Nephron progenitor cell (in vitro differentiated cells): ENCODE measurements around the gene ARHGAP45.

Experiments
- DNase-seq: peaks from one replicate; pipeline ENCODE4 v3.0.0; 2021
- H3K27ac Mint-ChIP-seq: 2 replicates; pipeline ENCODE4 v1.8.0; 2021; ENCODE audit warnings: mild to moderate bottlenecking, moderate library complexity, mixed read lengths
- H3K27me3 Mint-ChIP-seq: 2 replicates; pipeline ENCODE4 v1.8.0; 2021; ENCODE audit warnings: mild to moderate bottlenecking, low read depth, mixed read lengths; ENCODE audit not compliant: poor library complexity
- H3K36me3 Mint-ChIP-seq: 2 replicates; pipeline ENCODE4 v1.8.0; 2021; ENCODE audit warnings: low read depth, mixed read lengths
- H3K4me1 Mint-ChIP-seq: 2 replicates; pipeline ENCODE4 v1.8.0; 2021; ENCODE audit warnings: mixed read lengths
- H3K4me3 Mint-ChIP-seq: 2 replicates; pipeline ENCODE4 v1.8.0; 2021; ENCODE audit warnings: mild to moderate bottlenecking, moderate library complexity, mixed read lengths
- H3K9me3 Mint-ChIP-seq: 2 replicates; pipeline ENCODE4 v1.8.0; 2021; ENCODE audit warnings: mild to moderate bottlenecking, moderate library complexity, mixed read lengths
- TF ChIP-seq, protein P1 (sequence below): fragments of 200-600 bp; sonication (generic); IDR thresholded peaks from 2 replicates; pipeline ENCODE4 v1.5.0; 2021; ENCODE audit warnings: antibody characterized with exemption

The ARHGAP45 gene

DNA sequence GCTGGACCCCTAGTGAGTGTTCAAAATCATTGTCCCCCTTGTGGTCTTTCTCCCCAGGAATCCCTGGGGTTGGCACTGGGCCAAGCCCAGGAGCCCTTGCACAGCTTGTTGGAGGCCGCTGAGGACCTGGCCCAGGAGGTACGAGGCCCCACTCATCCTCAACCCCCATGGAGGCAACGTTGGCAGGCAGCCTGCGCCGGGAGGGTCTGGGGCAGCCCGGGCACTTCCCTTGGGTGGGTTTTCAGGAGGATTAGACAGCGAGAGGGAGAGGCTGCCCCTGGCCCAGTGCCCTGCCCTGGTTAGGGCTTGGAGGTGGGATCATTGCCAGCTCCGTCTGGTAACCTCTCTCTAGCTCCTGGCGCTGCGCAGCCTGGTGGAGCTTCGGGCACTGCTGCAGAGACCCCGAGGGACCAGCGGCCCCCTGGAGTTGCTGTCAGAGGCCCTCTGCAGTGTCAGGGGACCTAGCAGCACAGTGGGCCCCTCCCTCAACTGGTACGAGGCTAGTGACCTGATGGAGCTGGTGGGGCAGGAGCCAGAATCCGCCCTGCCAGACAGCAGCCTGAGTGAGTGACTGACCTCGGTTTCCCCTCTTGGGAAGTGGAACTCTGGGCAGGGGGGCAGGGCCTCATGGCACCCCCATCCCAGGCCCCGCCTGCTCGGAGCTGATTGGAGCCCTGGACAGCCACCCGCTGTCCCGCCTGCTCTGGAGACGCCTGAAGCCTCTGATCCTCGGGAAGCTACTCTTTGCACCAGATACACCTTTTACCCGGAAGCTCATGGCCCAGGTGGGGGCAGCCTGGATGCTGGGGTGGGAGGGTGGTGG, 24.1 kb upstream of the ARHGAP45 start:
- peaks cover 29% of the 10 kb centered on the region for H3K4me1 Mint-ChIP-seq
- DNase-seq: no peak
- peaks cover 3% of the 10 kb centered on the region for H3K27me3 Mint-ChIP-seq
- no peaks in the 10 kb centered on the region for H3K9me3 Mint-ChIP-seq
- H3K27ac Mint-ChIP-seq: no peak overlapping the region
- peaks cover 11% of the 10 kb centered on the region for H3K36me3 Mint-ChIP-seq
- TF ChIP-seq, protein P1, sequence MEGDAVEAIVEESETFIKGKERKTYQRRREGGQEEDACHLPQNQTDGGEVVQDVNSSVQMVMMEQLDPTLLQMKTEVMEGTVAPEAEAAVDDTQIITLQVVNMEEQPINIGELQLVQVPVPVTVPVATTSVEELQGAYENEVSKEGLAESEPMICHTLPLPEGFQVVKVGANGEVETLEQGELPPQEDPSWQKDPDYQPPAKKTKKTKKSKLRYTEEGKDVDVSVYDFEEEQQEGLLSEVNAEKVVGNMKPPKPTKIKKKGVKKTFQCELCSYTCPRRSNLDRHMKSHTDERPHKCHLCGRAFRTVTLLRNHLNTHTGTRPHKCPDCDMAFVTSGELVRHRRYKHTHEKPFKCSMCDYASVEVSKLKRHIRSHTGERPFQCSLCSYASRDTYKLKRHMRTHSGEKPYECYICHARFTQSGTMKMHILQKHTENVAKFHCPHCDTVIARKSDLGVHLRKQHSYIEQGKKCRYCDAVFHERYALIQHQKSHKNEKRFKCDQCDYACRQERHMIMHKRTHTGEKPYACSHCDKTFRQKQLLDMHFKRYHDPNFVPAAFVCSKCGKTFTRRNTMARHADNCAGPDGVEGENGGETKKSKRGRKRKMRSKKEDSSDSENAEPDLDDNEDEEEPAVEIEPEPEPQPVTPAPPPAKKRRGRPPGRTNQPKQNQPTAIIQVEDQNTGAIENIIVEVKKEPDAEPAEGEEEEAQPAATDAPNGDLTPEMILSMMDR: no peak
- no peak overlapping the region for H3K4me3 Mint-ChIP-seq

GRCh38 chr19:1045247-1045603, 21.7 kb upstream of the ARHGAP45 start:
- peak; percentile 75 for DNase-seq
- H3K9me3 Mint-ChIP-seq: no peaks in the 10 kb centered on the region
- no peak overlapping the region for H3K4me3 Mint-ChIP-seq
- TF ChIP-seq, protein P1: no peak
- no peaks in the 10 kb centered on the region for H3K36me3 Mint-ChIP-seq
- H3K27me3 Mint-ChIP-seq: peaks cover 3% of the 10 kb centered on the region
- H3K4me1 Mint-ChIP-seq: peaks cover 13% of the 10 kb centered on the region
- peak overlapping the region; percentile 36 for H3K27ac Mint-ChIP-seq

DNA sequence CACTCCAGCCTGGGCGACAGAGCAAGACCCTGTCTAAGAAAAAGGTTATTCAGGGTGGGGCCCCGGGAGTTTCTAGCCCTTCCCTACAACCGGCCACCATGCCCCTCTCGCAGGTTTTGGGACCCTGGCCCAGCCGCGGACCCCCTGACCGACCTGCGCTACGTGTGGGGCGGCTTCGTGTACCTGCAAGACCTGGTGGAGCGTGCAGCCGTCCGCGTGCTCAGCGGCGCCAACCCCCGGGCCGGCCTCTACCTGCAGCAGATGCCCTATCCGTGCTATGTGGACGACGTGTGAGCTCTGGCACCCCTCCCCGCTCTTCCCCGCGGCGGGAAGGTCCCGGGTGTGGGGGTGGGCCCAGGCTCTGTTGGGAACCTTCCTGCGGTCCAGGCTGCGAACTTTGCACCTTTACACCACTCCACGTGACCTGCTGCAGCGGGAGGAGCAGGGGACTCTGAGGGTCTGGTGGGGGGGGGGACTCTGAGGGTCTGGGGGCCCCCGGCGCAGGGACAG, 20.8 kb upstream of the ARHGAP45 start:
- H3K4me1 Mint-ChIP-seq: peaks cover 5% of the 10 kb centered on the region
- no peak overlapping the region for H3K4me3 Mint-ChIP-seq
- TF ChIP-seq, protein P1: no peak
- no peak overlapping the region for H3K27ac Mint-ChIP-seq
- no peaks in the 10 kb centered on the region for H3K9me3 Mint-ChIP-seq
- no peaks in the 10 kb centered on the region for H3K36me3 Mint-ChIP-seq
- DNase-seq: no peak
- peaks cover 3% of the 10 kb centered on the region for H3K27me3 Mint-ChIP-seq

GRCh38 chr19:1046836-1047695, 19.9 kb upstream of the ARHGAP45 start:
- DNase-seq: no peak
- H3K27me3 Mint-ChIP-seq: peaks cover 3% of the 10 kb centered on the region
- H3K4me1 Mint-ChIP-seq: peaks cover 10% of the 10 kb centered on the region
- no peaks in the 10 kb centered on the region for H3K36me3 Mint-ChIP-seq
- H3K9me3 Mint-ChIP-seq: no peaks in the 10 kb centered on the region
- H3K27ac Mint-ChIP-seq: no peak overlapping the region
- TF ChIP-seq, protein P1: no peak
- no peak overlapping the region for H3K4me3 Mint-ChIP-seq

GRCh38 chr19:1047696-1048147, 19.2 kb upstream of the ARHGAP45 start:
- no peak overlapping the region for H3K4me3 Mint-ChIP-seq
- TF ChIP-seq, protein P1: no peak
- H3K36me3 Mint-ChIP-seq: no peaks in the 10 kb centered on the region
- no peak overlapping the region for H3K27ac Mint-ChIP-seq
- peaks cover 3% of the 10 kb centered on the region for H3K27me3 Mint-ChIP-seq
- no peak for DNase-seq
- peaks cover 13% of the 10 kb centered on the region for H3K4me1 Mint-ChIP-seq
- no peaks in the 10 kb centered on the region for H3K9me3 Mint-ChIP-seq
